T-helper 1 cell treated with Interleukin-12 subunit alpha and Interleukin-12 subunit beta and Interleukin-4 antibody, amounts not matched to agents 30 ng/mL and 1 ng/mL, for 36 hours (primary cell): ENCODE measurements around the gene HHATL. TPM values are rescaled to one million over a fixed set of nuclear protein-coding genes. Genes with fewer than 3 reads are reported as not detected.

Experiments
- intact Hi-C: fragments of 100-400 bp; cut with micrococcal nuclease; formaldehyde crosslinking; loops from one replicate; pipeline ENCODE4 v1.15.1; 2024
- total RNA-seq: library from RNA; stranded (reverse); gene quantifications from 2 replicates; pipeline ENCODE4 v1.2.3, GENCODE V29; 2022

Gene HHATL
- total RNA-seq, 1 donor from 2014 or later = not detected

DNA sequence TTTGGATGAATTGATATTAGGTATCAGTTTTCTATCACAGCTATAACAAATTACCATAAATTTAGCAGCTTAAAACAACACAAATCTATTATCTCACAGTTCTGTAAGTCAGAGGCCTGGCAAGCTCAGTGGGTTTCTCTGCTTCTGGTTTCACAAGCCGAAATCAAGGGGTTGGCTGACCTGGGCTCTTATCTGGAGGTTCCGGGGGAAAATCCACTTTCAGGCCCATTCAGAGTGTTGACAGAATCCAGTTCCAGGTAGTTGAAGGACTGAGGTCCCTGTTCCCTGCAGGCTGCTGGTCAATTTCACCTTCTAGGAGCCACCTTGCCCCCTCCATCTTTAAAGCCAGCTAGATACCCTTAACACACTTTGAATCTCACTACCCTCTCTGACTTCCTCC lies 11.1 kb upstream of the HHATL start:
- intact Hi-C loops = no loop called here

DNA sequence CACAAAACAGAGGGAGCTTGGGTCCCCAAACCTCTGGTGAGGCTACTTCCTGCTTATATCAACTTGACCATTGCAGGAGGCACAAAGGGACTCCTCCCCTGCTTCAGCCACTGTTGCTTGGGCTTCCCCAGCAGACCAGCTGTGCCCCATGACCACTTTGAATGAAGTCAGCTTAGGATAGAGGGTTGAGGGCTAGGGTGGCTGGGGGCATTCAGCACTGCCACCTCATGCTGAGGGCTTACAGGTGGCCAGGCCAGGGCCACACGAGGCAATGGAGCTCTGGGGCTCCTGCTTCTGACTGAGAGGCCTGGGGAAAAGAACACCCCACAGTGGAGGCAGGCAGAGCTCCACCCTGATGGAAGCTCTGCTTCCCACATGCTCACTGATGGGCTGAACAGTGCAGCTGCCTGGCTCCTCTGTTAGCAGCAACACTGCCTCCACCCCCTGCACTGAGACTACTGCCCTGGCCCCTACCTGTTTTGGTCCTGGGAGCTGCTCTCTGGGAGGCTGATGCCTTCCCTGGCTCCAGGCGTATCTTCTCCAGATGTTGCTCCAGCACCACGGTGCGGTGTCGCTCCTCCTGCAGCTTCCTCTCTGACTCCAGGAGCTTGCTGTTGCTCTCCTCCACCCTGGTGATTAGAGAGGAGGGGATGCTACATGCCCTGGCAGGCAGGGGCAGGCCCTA lies 10.2 kb upstream of the HHATL start:
- intact Hi-C loops = no loop called here

DNA sequence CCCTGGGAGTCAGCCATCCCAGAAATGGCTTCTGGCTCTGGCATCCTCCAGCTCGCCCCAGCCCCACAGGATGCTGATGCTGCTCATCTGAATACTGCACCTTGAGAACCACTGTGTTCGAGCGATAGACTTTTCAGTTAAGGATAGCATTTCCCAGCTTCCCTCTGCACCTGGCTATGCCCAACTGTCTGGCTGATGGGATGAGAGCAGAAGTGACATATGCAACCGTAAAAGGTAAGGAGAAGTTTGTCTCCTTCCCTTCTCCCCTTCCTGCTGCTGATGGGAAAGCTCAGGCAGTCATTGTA lies 9.7 kb upstream of the HHATL start:
- intact Hi-C loops = no loop called here

DNA sequence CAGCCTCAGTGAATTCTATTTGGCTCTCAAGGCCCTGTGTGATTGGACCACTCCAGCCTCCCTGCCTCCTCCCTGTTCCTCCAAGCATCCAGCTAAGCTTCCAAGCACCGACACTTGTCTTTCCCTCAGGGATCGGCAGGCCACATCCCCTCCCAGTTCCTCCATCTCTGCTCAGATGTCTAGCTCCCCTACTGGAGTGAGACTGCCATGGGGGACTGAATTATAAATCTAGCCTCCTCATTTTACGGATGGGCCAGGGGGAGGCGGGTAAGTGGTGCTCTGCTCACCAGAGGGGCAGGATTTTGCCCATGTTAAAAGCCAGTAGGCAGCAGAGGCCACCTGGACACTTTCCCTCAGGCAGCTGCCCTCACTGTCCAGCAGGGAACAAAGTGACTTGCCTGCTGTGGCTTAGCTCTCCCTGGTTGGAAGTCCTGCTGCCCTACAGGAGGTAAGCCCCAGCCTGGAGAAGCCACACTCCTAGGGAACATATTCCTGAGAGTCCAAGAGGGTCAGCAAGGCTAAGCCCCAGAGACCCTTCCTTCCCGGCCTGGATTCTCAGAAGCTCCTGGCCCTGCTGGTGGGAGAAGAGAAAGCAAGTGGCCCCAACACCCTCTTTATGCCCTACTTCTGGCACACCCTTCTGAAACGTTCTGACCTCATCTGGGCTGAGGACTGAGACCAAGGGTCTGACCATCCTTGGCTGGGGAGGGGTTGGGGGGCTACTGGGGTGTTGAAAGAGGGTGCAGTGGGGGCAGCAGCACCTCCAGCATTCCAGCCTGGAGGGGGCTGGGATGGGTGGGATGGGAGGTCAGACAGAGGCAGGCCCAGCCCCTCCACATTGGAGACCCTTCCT lies 9.1 kb upstream of the HHATL start:
- intact Hi-C loops = no loop called here

DNA sequence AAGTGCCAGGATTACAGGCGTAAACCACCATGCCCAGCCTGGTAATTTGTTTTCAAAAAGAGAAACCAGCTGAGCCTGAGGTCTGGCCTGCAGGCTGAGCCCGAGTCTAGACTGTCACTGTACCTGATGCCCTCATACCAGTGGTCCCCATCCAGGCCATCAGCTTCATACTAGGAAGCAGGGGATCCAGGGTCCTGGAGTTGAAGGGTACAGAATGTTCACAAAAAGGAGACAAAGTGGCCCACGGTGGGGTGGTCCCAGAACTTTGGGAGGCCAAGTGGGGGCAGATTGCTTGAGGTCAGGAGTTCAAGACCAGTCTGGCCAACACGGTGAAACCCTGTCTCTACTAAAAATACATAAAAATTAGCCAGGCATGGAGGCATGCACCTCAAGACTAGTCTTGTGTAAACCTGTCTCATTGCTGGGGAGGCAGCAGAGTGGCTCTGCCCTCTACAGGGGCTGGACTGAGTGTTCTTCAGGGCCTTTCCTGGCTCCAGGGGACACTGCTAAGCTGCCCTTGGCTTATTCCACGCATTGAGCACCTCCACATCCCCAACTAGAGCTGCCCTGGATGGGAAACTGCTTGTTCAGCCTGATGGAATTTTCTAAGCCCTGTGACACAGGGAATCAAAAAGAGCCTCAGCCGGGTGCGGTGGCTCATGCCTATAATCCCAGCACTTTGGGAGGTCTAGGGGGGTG lies 7.9 kb upstream of the HHATL start:
- intact Hi-C loops = no loop called here

DNA sequence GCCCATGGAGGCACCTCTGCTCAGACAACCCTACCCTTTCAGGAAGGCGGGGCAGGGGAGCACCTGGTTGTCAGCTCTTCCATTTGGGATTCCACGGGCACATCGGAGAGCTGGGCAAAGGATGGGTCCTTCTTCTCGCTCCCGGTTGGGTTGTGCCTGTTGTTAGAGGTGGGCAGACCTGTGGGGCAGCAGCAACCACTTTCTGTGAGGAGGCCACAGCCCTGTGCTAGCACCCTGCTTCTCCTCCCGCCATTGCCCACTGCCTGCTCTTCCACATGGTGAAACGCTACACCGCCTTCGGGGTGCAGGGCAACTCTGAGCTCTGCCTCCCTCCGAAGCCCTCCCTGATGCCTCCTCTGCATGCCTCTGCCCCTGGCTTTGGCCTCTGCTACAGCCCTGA lies 7.0 kb upstream of the HHATL start:
- intact Hi-C loops = no loop called here

DNA sequence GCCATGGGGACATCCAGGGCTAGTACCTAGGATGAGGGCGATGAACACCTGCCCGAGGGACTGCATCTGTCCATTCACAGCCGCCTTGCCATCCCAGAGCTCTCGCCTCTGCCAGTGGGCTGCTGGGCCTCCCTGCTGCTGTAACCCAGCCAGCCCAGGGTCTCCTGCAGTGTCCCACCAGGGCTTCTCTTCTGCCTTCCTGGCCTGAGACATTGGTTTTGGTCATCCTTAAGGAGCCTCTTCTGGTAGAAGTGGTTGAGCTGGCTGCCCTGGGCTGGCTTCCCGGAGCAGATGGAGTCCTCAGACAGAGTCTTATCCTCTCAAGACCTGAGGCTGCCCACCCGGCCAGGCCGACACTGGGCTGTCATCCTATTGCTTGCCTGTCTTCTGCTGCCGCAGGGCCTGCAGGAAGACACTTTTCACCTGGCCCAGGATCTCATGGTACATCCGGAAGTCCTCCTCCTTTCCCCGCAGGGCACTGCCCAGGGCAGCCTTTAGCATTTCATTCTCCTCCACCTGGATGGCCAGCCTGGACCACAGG lies 6.1 kb upstream of the HHATL start:
- intact Hi-C loops = no loop called here

DNA sequence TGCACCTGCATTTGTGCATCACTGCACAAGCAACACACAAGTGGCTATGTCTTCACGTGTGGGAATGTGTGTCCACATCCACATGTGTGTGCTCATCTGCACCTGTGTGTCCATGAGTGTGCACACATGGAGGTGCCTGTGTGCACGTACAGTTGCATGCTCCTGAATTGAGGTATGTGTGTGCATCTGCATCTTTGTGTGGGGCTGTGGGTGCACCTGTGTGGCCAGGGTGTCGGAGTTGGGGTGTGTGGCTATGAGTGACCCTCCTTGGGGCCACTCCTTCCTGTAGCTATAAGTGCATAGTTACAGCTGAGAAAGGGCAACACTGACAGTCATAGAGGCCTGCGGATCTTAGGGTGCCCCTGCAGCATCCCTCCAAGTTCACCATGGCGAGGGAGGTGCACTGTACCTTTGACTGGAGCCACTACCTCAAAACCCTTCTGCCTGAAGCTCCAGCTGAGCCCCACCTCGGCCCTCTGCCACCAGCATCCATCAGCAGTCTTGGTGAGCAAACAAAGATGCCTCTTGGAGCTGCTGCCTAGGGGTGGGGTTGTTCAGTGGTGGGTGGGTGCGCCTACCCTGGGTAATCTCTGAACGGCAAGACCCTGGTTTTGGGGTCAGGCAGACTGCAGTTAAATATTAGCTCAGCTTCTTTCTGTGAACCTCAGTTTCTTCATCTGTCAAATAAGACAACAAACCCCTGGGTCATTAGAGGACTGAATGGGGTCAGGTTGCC lies 5.2 kb upstream of the HHATL start:
- intact Hi-C loops = no loop called here

DNA sequence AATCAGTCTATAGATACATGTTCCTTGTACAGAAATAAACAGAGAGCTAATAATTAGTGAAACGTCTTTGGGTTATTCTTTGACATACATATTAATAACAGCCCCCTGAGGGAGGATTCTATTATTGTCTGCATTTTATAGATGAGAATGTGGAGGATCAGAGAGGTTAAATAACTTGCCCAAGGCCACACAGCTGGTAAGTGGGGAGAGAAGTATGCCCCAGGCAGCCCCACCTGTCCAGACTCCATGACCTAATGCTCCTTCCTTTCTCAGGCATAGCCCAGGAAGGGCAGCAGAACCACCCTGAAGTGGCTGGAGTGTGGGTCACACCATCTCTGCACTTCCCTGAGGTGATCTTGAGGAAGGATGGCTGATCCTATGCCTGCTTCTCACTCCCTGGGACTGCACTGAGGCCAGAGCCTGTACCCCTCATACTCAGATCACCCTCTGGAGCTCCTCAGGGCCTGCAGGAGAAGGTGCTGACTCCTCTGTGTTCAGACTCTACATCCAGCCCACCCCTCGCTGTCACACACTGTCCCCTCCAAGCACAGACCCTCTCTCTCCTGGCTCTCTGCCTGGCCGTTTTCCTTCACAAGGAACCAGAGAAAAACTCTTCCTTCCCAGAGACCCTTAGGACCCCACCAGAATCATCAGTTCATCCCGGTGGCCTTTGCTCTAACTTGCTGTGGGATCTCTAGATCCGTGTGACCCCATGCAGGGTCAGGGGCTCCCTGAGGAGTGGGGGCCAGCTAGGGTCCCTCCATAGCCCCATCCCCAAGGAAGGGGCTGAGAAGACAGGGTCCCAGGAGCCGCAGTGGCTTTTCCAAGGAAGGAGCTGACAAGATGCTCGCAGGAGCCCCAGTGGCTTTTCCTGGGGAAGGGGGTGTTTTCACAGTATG lies 4.4 kb upstream of the HHATL start:
- intact Hi-C loops = no loop called here

DNA sequence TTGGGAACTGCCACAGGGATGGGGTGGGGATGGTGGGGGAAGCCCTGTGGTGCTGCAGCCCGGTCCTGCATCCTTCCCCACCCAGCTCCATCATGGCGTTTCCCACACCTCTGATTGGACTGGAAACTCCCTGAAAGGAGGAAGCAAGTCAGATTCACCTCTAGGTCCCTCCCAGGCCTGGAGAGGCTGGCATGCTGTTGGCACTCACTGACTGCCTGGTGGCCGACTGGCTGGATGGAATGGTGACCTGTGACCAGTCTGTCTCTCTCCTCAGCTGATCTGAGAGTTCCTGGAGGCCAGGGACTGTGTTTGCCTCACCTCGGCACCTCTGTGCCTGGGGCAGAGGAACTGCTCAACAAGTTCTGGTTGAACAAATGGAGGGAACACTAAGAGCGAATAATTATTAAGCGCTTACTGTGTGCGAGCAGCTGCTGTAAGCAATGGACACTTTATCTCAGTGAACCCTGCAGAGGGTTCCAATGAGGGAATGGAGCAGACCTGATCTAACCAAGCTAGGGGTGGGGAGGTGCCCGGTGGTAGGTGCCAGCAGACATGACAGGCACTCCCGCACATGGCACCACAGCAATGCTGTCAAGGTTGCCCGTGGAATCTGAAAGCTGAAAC lies 3.5 kb upstream of the HHATL start:
- intact Hi-C loops = no loop called here

DNA sequence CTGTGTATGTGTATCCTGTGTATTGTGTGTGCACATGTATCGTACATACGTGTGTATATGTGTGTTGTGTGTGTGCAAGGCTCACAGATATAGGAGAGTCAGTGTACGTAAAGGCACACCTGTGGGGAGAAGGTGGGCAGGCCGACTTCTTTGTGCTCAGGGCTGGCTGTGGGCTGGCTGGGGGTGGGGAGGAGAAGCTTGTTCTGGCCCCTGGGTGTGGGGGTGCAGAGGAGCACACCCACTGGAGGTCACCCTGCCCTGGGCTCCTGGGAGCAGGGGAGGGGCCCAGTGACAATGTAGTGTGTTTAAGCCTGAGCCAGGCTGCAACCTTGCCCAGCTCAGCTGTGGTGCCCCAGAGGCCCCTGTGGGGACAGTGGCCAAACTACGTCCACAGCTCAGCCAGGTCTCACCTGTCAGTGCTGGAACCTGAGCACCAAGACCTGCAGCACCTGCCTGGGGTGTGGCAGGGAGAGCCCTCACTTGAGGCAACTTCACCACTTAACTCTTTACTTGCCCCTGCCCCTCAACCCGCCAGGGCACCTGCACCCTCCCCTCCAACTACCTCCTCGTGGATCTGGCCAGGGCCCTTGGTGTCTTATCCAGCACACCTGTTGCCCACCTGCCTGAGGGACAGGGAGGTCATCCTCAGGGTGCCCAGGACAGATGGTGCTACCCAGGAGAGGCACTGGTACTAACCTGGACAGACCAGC lies 2.6 kb upstream of the HHATL start:
- intact Hi-C loops = no loop called here

DNA sequence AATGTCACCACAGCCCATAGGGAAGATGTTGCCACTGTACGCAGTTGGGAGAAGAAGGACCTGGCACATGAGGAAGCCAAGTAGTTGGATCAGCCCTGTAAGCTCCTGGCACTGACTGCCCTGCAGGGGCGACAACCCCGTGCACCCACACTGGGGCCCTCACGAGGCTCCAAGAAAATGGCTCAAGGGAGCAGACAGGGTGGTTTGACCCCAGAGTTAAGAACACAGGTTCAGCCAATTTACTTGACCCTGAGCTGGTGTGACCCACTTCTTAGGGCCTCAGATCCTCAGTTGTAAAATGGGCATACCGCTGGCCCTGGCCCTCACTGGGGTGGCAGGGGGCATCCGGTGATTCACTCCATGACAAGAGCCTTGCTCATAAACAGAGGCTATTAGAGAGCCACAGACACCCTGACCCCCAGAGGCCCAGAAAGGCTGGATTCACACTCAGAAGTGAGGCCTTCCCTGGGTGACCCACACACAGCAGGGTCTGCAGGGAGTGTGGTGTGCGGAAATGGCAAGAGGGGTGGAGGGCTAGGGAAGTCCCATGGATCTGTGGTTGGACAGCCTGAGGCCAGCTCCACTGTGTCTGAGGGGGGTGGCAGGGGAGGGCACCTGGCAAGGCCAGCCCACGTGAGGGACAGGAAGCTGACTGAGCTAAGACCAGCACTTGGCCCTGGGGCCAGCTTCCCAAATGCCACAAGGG lies 1.7 kb upstream of the HHATL start:
- intact Hi-C loops = no loop called here

DNA sequence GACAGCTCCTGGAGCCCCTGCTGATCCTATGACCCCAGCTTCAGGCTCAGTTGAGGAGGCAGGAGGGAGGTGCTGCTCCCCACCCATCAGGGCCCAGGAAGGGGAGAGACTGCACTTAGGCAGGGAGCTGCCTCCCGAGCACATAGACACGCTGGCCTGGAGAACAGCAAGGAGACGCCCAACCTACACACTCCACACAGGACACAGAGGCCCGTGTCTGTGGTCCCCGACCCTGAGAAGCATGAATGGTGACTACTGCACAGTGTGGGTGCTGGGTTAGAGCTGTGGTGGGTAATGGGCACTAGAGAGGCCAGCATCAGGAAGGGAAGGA lies 1.1 kb upstream of the HHATL start:
- intact Hi-C loops = no loop called here

DNA sequence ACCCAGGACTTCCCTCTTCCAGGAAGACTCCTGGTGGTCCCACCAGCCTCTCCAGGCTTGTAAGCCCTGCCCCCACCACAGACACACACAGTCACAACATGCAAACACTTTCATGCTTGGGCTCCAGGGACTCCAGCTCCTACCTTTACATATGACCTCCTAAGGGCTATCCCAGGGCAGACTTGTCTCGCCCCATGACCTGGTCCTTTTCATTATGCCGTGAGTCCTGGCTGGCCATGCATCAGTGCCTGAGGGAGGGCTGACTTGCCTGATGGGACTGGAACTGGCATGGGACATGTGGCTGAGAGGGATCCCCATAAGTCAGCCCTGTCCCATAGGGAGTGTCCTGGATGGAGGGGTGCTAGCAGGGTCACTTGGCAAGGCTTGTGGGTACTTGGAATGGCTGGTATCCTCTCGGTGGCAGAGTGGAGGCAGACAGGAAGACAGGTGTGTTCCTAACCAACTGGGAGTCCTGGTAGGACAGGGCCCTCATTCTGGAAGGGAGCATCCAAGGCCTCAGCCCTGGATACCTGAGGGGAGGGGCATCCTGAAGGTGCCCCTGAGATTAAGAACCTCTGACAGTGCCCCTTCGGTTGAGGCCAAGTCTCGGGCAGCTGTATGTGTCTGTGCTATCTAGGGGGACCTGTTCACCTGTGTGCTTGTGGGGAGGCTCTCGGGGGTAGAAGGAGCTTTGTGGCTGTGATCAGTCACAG lies 540 bp upstream of the HHATL start:
- intact Hi-C loops = no loop called here

DNA sequence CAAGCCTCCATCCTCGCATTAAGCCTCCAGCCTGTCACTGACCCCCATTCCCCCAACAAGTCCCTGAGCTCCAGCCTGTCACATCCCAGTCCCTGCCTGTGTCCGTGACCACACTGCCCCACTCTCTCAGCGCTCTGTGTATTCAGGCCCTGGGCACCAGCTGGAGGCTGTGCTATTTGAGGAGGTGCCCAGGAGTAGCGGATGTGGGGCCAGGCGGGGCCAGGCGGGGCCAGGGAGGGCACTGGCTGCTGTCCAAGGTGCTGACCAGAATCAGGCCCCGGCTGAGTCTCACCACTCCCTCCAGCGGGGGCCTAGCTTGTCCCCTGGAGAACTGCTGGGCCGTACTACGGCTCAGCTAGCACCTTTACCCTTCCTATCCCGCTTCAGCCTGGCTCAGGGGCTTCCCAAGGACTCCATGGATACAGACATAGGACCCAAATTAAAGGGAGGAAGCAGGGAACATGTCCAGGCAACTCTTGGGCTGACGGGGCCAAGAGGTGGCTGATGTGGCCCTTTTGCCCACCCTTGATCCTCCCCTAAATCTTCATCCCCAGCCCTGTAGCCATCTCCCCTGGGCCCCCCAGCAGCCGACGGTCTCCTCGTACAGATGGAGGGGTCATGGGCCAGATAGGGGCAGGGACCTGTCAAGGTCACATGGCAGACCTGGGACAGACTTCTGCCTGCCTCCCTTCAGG lies 1.1 kb downstream of the HHATL start:
- intact Hi-C loops = loop anchor here (1.0 kb wide), 1 partner anchor 63 kb away; no protein-coding TSS in a partner anchor

DNA sequence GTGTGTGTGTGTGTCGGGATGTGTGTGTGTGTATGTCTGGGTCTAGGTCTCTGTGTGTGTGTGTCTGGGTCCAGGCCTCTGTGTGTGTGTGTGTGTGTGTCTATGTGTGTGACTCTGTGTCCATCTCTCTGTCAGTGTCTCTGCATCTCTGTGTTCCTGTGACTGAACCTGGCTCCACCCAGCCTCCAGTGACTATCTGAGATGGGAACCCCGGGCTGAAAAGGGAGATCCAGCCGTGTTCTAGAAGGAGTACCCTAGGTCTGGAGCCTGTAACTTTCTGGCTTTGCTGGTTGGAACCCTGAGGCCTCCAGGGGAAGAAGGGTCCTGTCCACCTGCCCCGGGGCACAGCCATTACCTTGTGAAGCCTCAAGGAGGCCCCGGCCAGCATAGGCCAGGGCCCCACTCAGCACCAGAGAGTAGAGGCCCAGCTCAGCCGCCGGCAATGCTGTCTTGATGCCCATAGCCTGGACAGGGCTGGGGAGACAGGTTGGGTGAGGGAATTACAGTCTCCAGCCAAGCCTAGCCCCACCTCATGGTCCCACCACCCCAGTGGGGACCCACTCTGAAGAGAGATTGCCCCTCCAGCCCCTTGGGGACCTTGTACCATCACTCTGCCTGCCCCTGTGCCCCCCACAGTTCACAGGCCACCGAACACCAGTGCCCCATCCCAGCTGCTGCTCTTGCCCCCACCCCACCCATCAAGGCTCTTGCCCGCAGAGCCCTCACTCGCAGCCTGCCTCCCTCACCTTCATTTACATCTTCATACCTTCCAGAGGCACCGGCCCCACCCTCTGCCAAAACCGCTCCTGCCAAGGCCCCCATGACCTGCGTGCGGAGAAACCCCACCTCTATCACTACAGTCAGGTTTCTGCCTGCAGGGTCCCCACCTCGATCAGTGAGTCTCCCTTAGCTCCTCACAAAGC lies 2.0 kb downstream of the HHATL start:
- intact Hi-C loops = loop anchor here (1.0 kb wide), 1 partner anchor 62 kb away; no protein-coding TSS in a partner anchor
